Epithelial cell of proximal tubule (primary cell): ENCODE measurements around the gene RNF111. TPM values are rescaled to one million over a fixed set of nuclear protein-coding genes. Genes with fewer than 3 reads are reported as not detected.

Source experiments
- DNase-seq: peaks from one replicate; pipeline ENCODE4 v3.0.0-alpha.2; 2011; ENCODE audit warnings: low read depth
- H3K4me3 ChIP-seq: 2 replicates; pipeline ENCODE4 v1.5.1; 2011; ENCODE audit warnings: low read depth, mild to moderate bottlenecking, low read length
- CTCF ChIP-seq: conservative IDR thresholded peaks from 2 replicates; pipeline ENCODE4 v1.5.1; 2012; ENCODE audit warnings: low read depth, mild to moderate bottlenecking, low read length
- total RNA-seq: library from RNA; depleted of rRNA; stranded (reverse); fragments of >200 nt; gene quantifications from 2 replicates; pipeline ENCODE4 v1.2.3, GENCODE V29; 2015

The RNF111 gene
- total RNA-seq, 1 donor from 2014 or later, result 8.5 TPM

- DNase-seq, result no peak
- TF ChIP-seq CTCF, result no peak
- H3K4me3 ChIP-seq, result no peak overlapping the region
These were observed 109.0 kb downstream of the RNF111 start for GRCh38 chr15:59096429-59096828.

- no peak for TF ChIP-seq CTCF
- DNase-seq, result no peak
- no peak overlapping the region for H3K4me3 ChIP-seq
These were observed 111.8 kb downstream of the RNF111 start for GRCh38 chr15:59099162-59099685.

DNA sequence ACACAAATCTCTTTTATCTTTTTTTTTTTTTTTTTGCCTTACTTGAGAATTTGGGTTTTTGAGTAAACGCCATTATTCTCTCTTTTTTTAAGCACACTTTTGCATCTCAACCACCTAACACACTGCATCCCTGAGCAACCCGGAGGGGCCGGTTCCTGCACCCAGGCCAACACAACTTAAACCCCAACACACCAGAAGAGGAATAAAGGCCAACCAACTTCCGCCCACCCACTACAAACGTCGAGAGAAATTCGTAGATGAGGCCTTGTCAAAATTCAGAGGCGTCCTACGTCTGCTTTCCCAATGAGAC, 117.1 kb downstream of the RNF111 start:
- no peak for TF ChIP-seq CTCF
- H3K4me3 ChIP-seq, result peak overlapping the region; percentile 94
- no peak for DNase-seq

- peak; percentile 62 for DNase-seq
- TF ChIP-seq CTCF, result no peak
- peak within 1 kb of the TSS; percentile 94 for H3K4me3 ChIP-seq
These were observed 117.7 kb downstream of the RNF111 start, which contains the start of gene CCNB2 for GRCh38 chr15:59104912-59105732. CCNB2 (plus strand) TSS chr15:59105146; CDS start chr15:59105269, 123 bp downstream.

GRCh38 chr15:59105854-59106253, 118.4 kb downstream of the RNF111 start:
- peak overlapping the region; percentile 94 for H3K4me3 ChIP-seq
- TF ChIP-seq CTCF, result peak; percentile 37
- DNase-seq, result no peak

DNA sequence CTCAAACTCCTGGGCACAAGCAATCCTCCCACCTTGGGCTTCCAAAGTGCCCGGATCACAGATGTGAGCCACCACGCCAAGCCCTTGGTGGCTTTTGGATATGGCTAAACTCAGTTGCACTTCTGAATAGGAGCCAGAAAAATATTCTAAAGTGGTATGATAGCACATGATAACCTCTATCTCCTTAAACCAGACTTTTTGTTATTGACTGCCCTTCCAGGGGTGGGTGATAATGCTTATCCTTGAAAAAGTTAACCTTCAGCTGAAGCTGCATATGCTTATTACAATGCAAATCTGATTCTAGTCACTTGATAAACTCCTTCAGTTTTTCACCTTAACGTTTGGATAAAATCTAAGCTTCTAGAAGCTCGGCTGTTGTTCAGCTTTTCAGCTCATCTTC, 123.8 kb downstream of the RNF111 start:
- DNase-seq, result no peak
- no peak for TF ChIP-seq CTCF
- no peak overlapping the region for H3K4me3 ChIP-seq

GRCh38 chr15:59115047-59115446, 127.6 kb downstream of the RNF111 start:
- DNase-seq, result no peak
- TF ChIP-seq CTCF, result no peak
- H3K4me3 ChIP-seq, result no peak overlapping the region
